ENCODE measurements around the gene REPS2.
A peak's percentile ranks its signal among the peaks of the same experiment; 100 is the strongest.

The REPS2 gene

DNA sequence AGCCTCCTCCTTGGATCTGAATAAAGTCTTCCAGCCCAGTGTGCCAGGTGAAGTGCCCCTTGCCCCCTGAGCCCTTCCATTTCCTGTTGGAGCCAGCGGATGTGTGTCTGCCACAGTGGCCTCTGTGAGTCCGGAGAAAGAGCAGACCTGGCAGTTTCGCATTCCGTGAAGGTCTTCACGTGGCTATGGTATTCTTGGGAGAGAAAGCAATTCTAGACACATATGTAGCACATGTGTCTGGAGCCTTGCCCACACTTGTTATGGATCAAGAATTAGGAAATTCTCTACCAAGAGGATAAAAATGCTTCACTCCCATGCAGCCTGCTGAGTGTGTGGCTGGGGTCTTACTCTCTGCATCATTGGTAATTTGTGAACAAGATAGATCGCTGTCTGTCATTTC lies 130.9 kb downstream of the REPS2 start:
- no peak for TF ChIP-seq CTCF (IDR thresholded peaks at IDR 0.05)
- peak overlapping the region in 1 of 2 donors; percentile 73 for H3K27ac ChIP-seq
- H3K4me3 ChIP-seq, result no peak overlapping the region
- no peak for DNase-seq (ENCODE audit: low spot score)

- TF ChIP-seq CTCF (IDR thresholded peaks at IDR 0.05), result no peak
- H3K27ac ChIP-seq, result peak overlapping the region; percentile 48 to 73
- no peak overlapping the region for H3K4me3 ChIP-seq
- DNase-seq (ENCODE audit: low spot score), result no peak
These were observed 131.7 kb downstream of the REPS2 start for GRCh38 chrX:17078031-17078720.

DNA sequence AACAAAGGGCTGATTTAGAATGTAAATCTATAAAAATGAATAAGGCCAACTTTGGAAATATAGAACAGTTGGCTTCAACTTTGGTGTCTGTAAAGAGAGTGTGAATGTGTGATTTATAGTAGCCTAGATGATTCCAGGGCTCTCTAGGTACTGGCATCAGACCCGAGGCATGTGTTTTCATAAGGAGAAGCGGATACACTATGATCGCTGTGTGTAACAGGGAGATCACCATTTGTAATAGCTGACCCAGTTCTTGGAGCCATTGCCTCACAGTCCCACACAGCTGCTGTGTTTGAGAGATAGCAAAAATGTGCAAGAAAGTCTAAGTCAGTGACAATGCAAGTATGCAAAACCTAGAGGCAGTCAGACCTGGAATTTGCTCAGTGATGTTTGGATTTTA lies 135.1 kb downstream of the REPS2 start:
- DNase-seq (ENCODE audit: low spot score), result no peak
- no peak for TF ChIP-seq CTCF (IDR thresholded peaks at IDR 0.05)
- Histone ChIP-seq H3K4me3 (no peak overlapping the region), H3K27ac (no peak overlapping the region)

DNA sequence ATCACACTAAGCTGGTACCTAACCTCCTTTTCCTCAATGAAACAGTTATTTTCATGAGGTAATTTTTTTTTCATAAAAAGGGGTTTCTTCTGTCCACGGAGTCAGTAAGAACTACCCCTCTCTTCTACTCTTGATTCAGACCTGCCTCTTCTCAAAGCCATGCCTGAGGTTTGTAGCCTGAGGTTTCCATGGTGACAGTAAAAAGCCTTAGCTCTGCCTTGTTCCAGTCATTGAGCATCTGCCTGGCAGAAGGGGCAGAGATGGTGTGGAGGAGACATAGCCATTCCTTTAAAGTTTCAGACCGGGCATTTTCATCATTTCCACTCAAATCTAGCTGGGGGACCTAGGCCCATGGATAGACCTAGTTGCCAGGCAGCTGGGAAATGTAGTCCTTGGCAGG lies 135.5 kb downstream of the REPS2 start:
- no peak overlapping the region for H3K27ac ChIP-seq
- no peak for DNase-seq (ENCODE audit: low spot score)
- TF ChIP-seq CTCF (IDR thresholded peaks at IDR 0.05), result no peak
- no peak overlapping the region for H3K4me3 ChIP-seq

- no peak overlapping the region for H3K27ac ChIP-seq
- TF ChIP-seq CTCF (IDR thresholded peaks at IDR 0.05), result no peak
- no peak for DNase-seq (ENCODE audit: low spot score)
- H3K4me3 ChIP-seq, result no peak overlapping the region
These were observed 136.4 kb downstream of the REPS2 start for GRCh38 chrX:17082831-17083230.

DNA sequence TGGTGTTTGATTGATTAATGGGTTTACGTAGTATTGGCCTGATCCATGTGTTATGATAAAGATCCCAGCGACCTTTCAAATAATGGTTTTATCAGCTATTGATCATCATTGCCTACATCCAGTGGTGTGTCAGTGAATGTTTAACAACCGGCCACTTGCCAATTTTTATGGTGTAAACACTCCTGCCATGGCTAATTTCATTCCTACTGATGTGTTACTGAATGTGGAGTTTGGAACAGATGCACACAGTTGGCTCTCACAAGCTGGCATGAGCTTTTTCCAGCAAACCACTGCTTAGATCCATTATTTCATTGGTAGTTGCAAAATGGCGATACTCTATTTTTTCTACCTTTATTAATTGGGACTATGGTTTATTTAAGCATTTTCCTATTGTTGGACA lies 139.9 kb downstream of the REPS2 start:
- no peak overlapping the region for H3K4me3 ChIP-seq
- TF ChIP-seq CTCF (IDR thresholded peaks at IDR 0.05), result no peak
- DNase-seq (ENCODE audit: low spot score), result no peak
- no peak overlapping the region for H3K27ac ChIP-seq

- no peak for TF ChIP-seq CTCF (IDR thresholded peaks at IDR 0.05)
- Histone ChIP-seq H3K4me3 (no peak overlapping the region), H3K27ac (no peak overlapping the region)
- DNase-seq (ENCODE audit: low spot score), result no peak
These were observed 148.7 kb downstream of the REPS2 start for GRCh38 chrX:17095161-17095560.

Measured in coronary artery (tissue), 2 donors.